AG09309 (cell line): ENCODE data around the gene CTNNA1.

Source experiments
- DNase-seq: peaks from one replicate; pipeline ENCODE4 v3.0.0-alpha.2; 2010; ENCODE audit warnings: low read depth
- H3K4me3 ChIP-seq: 2 replicates; pipeline ENCODE4 v1.5.1; 2011; ENCODE audit warnings: mild to moderate bottlenecking, low read depth, low read length, moderate library complexity; ENCODE audit not compliant: control insufficient read depth
- CTCF ChIP-seq: IDR thresholded peaks from 2 replicates; pipeline ENCODE4 v1.5.1; 2011; ENCODE audit warnings: mild to moderate bottlenecking, low read depth, low read length, inconsistent platforms; ENCODE audit not compliant: insufficient read depth, control insufficient read depth; ENCODE audit errors: missing control alignments

Gene CTNNA1

GRCh38 chr5:138975098-138975847 lies 222.0 kb downstream of the CTNNA1 start:
- no peak for TF ChIP-seq CTCF
- peak; percentile 34 for DNase-seq
- H3K4me3 ChIP-seq: no peak overlapping the region

DNA sequence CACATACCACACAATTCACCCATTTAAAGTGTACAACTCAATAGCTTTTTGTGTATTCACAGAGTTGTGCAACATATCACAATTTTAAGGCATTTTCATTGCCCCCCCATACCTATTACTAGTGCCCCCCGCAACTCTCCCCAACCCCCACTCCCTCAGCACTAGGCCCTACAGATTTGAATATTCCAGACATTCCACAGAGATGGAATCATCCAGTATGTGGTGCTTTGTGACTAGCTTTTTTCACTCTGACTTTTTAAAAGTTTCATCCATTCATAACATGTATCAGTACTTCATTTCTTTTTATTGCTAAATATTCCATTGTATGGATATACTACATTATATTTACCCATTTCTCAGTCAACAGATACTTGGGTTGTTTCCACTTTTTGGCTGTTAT lies 224.9 kb downstream of the CTNNA1 start:
- no peak overlapping the region for H3K4me3 ChIP-seq
- no peak for TF ChIP-seq CTCF
- no peak for DNase-seq

DNA sequence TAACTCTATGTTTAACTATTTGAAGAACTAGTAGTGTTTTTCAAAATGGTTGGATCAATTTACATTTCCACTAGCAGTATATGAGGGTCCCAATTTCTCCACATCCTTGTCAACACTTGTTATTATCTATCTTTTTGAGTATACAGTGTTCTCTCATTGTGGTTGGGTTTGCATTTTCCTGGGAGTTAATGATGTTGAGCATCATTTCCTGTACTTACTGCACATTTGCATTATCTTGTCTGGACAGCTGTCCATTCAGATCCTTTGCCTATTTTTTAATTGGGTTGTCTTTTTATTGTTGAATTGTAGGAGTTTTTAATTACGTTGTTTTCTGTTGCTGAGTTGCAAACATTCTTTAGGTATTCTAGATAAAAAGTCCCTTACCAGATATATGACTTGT lies 225.4 kb downstream of the CTNNA1 start:
- H3K4me3 ChIP-seq: no peak overlapping the region
- TF ChIP-seq CTCF: no peak
- no peak for DNase-seq

DNA sequence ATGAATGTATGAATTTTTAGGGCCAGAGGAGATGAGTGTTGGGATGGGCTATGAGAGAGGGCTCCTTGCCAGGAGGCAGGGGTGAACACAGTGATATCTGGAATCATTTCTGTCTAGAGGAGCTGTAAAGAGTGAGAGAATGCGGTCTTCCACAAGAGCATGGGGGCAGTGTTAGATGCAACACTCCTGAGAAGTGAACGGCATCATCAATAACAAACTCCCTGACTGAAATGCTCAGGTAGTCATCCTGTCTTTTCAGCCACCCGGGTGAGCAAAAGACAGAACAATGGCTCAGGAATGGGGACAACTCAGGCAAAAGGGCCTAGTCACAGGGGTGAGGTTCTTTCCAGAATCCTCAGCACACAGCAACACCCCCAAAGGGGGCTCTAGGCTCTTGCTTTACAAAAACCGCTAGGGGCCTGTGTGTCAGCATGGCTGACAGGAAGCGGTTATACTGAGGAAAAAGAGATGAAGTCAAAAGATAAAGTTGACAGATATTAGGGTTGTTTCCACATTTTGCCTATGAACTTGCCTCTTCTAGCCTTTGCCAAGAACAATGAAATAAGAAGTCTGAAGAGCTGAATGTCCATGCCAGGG lies 226.6 kb downstream of the CTNNA1 start:
- TF ChIP-seq CTCF: no peak
- H3K4me3 ChIP-seq: no peak overlapping the region
- DNase-seq: no peak

DNA sequence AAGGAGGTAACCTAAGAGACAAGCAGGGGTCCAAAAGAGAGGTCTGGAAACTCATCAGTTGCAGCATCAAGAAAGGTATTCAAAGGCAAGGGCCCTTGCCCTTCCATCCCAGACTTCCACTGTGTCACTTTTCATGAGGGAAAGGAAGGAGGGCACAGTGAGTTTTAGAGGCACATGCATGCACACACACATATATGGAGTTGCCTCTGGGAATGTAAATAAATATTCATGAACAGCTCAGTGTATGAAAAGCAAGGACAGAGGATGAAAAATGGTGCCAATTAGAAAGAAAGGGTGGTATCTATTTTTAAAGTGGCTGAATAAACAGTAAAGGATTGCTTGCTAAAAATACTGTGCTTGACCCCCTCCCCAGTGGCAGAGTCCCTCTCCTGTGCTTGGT lies 227.2 kb downstream of the CTNNA1 start:
- no peak overlapping the region for H3K4me3 ChIP-seq
- no peak for DNase-seq
- TF ChIP-seq CTCF: no peak

- H3K4me3 ChIP-seq: no peak overlapping the region
- DNase-seq: peak; percentile 29
- no peak for TF ChIP-seq CTCF
Measured at GRCh38 chr5:138981131-138981530, 227.9 kb downstream of the CTNNA1 start.
